Hepatocyte (in vitro differentiated cells): ENCODE measurements around the gene ROCK1.

Source experiments
- CTCF ChIP-seq: fragments of 200-600 bp; sonication (generic); IDR thresholded peaks from 2 replicates; pipeline ENCODE4 v1.5.1; 2016; ENCODE audit warnings: antibody characterized with exemption, mild to moderate bottlenecking; ENCODE audit not compliant: poor library complexity
- EZH2 ChIP-seq: fragments of 200-600 bp; sonication (generic); IDR thresholded peaks from 2 replicates; pipeline ENCODE4 v1.6.1; 2016; ENCODE audit warnings: antibody characterized with exemption, mild to moderate bottlenecking, borderline replicate concordance
- EZH2phosphoT487 ChIP-seq: fragments of 200-600 bp; sonication (generic); IDR thresholded peaks from one replicate; pipeline ENCODE4 v1.6.1; 2018; ENCODE audit warnings: antibody characterized with exemption, mild to moderate bottlenecking, low read depth, moderate library complexity; ENCODE audit not compliant: unreplicated experiment, severe bottlenecking

GRCh38 chr18:20960735-20961134, 150.9 kb downstream of the ROCK1 start:
- TF ChIP-seq CTCF (no peak), EZH2phosphoT487 (no peak), EZH2 (no peak)
